GM21381 (cell line): Measurements from ENCODE around the gene SYCP2.

ENCODE experiments used
- ATAC-seq: cut with Tn5 transposase; IDR thresholded peaks from one replicate; pipeline ENCODE4 v1.9.1; 2021; ENCODE audit warnings: mild to moderate bottlenecking, moderate library complexity; ENCODE audit not compliant: unreplicated experiment

Gene SYCP2

DNA sequence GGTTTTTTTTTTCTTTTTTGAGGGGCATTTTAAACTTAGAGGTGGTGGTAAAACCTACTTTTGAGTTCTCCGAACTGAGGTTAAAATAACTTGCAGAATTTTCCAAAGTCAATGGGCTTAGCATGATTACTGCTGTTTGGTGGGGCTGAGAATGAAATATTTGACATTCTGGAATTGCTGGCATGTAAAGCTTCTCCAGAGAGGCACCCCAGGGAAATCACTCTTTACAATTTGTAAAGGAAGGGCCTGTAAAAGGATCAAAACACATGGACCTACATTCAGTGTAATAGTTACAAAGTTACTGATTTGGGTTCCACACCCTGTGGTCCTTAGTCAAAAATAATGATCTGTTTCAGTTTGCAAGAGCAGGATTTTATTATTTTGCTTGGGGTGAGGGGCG is 12.3 kb upstream of the SYCP2 start:
- no peak for ATAC-seq

- no peak for ATAC-seq
Measured at GRCh38 chr20:59945175-59945574, 11.7 kb upstream of the SYCP2 start.

DNA sequence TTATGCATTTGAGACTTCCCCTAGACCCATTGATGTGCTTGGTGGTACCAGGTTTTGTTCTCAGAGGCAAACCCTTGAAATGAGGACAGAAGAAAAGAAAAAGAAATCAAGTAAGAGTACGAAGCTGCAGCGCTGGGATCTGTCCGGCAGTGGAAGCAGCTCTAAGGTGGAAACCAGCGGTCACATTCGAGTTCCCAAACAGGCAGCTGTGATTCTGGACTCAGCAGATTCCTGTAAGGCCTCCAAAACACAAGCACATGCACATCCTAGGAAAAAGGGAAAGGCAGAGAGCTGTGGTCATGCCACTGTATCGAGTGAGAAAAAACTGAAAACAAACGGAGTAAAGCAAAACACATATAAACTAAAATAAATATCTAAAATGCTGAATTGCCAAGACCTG is 11.3 kb upstream of the SYCP2 start:
- ATAC-seq: no peak

DNA sequence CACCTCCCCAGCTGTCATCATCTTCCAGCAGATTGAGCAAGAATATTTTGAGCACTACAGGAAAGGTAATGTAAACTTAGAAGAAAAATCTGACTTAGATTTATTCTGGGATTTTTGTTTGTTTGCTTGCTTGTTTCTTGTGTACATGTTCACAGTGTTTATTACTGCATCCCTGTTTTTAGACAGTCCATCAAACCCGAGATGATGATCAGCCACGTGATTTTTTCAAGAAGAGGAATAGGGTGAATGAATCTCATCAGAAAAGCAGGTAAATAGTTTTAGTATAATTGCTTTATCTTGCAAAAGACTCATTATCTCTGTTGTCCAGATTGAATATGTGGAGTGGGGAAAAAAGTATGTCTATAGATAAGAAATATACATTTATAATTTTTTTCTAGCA is 8.8 kb upstream of the SYCP2 start:
- ATAC-seq: no peak

GRCh38 chr20:59940956-59941294 is 7.5 kb upstream of the SYCP2 start:
- ATAC-seq: peak; percentile 8

GRCh38 chr20:59940129-59940955 is 6.9 kb upstream of the SYCP2 start, which contains the start of the genes FAM217B and PPP1R3D:
FAM217B (plus strand) TSS chr20:59940389; CDS start chr20:59943944, 3,555 bp downstream.
PPP1R3D (minus strand) TSS chr20:59940305; CDS start chr20:59939931, 374 bp downstream.
- peak; percentile 90 for ATAC-seq

DNA sequence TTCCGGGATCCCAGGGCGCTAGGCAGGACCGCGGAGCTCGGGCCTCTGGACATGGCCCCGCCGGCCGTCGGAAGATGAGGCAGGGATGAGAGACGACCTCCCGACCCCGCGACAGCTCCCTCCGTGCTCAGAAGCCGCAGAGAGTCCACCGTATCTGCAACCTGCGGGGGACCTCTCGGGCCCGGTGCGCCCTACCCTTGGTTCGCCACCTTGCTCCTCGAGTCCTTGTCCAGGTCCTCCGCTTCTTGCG is 6.4 kb upstream of the SYCP2 start:
- ATAC-seq: peak; percentile 34

DNA sequence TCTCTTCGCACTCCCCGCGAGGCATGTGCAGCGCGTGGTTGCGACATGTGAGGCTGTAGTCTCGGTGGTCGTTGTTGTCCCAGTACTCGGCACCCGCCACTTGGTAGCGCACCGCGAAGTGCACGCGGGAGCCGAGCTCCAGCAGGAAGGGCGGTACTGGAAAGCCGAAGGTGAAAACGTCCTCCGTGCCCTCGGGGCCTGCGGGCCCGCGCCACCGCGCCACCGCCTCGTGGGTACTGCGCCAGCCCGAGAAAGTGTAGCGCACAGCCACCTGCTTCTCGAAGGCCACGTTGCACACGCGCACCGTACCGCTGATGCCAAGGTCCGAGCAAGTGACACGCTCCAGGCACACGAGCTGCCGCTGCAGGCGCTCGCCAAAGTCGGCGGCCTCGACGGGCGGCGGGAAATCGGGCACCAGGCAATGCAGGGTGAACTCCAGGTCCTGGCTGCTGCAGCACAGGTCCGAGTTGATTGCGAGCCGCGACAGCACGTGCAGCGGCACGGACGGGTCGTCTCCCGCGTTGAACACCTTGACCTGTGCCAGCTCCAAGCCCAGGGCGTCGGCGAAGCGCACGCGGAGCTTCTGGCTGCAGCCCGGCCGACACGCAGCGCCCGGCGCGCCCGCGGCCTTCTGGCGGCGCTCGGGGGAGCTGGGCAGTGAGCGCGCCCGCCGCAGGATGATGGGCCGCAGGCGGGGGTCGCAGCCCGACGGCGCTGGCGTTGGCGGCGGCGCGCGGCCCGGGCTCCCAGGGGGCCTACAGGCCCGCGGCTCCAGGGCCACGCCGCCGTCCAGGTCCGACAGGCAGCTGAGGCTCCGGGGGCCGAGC is 5.8 kb upstream of the SYCP2 start:
- peak; percentile 3 for ATAC-seq

GRCh38 chr20:59938696-59939051 is 5.2 kb upstream of the SYCP2 start:
- no peak for ATAC-seq

- ATAC-seq: no peak
Measured at GRCh38 chr20:59938221-59938620, 4.8 kb upstream of the SYCP2 start.

DNA sequence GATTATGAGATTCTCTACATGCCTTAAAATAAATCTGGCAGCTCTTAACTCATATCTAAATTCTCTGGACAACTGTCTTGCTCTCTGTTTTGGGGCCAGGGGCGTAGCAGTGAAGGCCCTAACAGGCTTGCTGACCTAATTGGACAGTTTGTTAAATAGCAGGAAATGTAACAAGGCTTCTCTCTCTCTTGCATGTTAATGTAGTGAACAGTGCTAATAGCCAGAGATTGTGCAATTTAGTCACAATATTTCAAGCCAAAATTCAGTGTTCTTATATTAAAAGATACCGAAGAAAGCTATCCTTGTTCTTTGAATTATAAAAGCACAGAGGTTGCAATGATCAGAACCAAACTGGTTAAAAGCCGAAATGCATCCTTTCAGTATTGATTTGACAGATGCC is 3.7 kb upstream of the SYCP2 start:
- no peak for ATAC-seq

DNA sequence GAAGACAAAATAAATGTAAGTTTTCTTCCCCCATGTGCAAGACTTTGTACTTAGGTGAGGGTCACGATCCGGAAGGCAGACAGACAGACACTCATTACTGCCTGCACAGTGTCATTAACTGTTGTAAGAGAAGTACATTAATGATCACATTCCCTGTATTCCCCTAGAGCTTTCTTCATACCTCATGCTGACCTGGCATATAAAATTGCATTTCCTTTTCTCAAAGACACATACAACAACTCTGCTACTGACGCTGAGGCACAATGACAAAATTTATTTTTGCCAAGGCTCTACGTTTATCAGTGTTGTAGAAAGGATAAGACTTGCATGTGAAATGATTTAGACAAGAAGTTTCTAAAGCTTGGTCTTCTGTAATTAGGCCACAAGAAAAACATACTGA is 3.0 kb upstream of the SYCP2 start:
- no peak for ATAC-seq

GRCh38 chr20:59935457-59936185 is 2.2 kb upstream of the SYCP2 start:
- ATAC-seq: no peak

- peak; percentile 77 for ATAC-seq
Measured at GRCh38 chr20:59933849-59934585, 580 bp upstream of the SYCP2 start.

DNA sequence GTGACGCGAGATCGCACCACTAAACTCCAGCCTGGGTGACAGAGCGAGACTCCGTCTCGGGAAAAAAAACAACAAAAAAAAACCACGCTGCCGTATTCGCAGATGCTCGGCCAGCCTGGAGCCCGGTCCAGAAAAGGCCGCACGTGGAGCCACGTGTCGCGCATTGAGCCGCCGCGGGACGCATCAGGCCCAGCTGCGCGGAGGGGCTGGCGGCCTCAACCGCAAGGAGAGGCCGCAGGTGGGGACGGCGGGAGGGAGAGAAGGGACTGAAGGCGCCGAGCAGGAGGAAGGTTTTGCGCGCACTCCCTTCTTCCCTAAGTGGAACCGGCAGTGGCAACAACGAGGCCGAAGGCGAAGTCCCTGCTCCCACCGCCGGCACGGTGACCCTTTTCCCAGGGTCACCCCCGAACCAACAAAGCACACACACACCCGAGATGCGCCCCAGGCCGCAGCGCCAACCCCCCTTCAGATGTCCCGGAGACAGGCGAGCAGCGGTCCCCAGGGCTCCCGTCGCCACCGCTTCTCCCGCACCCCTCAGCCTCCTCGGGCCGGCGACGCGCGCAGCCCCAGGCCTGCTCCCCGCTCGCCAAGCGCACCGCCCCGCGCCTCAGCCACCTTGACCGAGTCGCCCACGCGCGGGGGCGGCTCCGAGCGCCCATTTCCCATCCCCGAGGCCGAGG is 681 bp downstream of the SYCP2 start:
- no peak for ATAC-seq

GRCh38 chr20:59931511-59932312 is 1.7 kb downstream of the SYCP2 start:
- no peak for ATAC-seq

GRCh38 chr20:59925899-59926298 is 7.5 kb downstream of the SYCP2 start:
- no peak for ATAC-seq

- ATAC-seq: no peak
Measured at GRCh38 chr20:59925359-59925758, 8.1 kb downstream of the SYCP2 start.

GRCh38 chr20:59923514-59923913 is 9.9 kb downstream of the SYCP2 start:
- ATAC-seq: no peak

DNA sequence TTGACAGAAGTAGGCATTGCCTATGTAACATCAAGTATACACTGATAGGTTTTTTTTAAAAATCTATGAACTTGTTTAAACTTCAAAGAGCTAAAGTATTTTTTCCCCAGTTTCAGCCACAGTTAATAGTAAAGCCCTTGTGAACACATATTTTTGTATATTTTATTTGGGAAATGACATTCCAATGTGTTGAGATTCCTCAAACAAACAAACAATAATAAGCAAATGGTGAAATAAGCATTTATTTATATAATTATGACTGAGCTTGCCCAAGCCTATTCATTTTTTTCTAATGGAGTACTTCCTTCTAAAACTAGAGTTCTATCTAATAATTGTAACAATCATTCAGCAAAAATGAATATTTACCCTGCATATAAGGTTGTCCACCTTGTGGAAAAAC is 12.5 kb downstream of the SYCP2 start:
- no peak for ATAC-seq
